Spleen (tissue), 7 donors: ENCODE measurements around the gene RPUSD4.

Experiments
- CTCF ChIP-seq, 11 experiments: fragments of 200-600 bp in 7 of 11; fragments of 450-650 bp in 4 of 11; sonication (generic) in 4 of 11; IDR thresholded peaks in 8 of 11; conservative IDR thresholded peaks in 3 of 11; 1 replicate in 7 of 11; 2 replicates in 4 of 11; pipeline versions ENCODE4 v1.4.0 to v1.8.0; 2016 to 2021; ENCODE audit warnings: antibody characterized with exemption in 11 of 11, inconsistent platforms in 4 of 11, mild to moderate bottlenecking in 1 of 11
- POLR2A ChIP-seq, 3 donors: fragments of 450-650 bp; IDR thresholded peaks; one replicate each; pipeline ENCODE4 v1.5.1; 2017; ENCODE audit warnings: antibody characterized with exemption in 3 of 3, mild to moderate bottlenecking in 1 of 3
- donor health status: DM: no; HTN: no; CAD: no; lungs with moderate emphysema.
- donor health status: DM: no; HTN: no; CAD: no.
- donor health status: DM: no; HTN: no; CAD: no.

DNA sequence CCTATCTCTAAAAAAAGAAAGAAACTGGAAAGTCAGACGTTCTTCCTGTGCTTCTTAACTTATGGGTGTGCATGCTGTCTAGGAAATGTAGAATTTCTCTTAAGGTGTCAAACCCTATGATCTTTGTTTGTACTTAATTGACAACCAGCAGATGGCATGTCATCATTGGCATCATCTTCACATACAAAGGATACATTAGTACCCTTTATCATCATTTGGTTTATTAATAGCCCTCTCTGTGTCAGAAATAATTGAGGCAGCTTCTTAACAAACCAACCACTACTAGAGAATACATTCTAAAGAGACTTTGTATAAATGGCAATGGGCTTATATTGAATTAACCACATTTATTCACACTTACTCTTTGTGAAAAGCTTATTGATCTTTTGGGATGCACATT lies 43.4 kb upstream of the RPUSD4 start:
- TF ChIP-seq POLR2A (IDR thresholded peaks at IDR 0.05) (no peak), CTCF (IDR thresholded peaks at IDR 0.05 in 8 of 11, conservative IDR thresholded peaks at IDR 0.05 in 3 of 11) (no peak)
